IgD-negative memory B cell (primary cell): ENCODE results near the gene SLC6A20. TPM values are rescaled to one million over a fixed set of nuclear protein-coding genes. Genes with fewer than 3 reads are reported as not detected.
A peak's percentile ranks its signal among the peaks of the same experiment; 100 is the strongest.

Experiments used
- H3K27ac Mint-ChIP-seq, 3 donors: one replicate each; pipeline ENCODE4 v1.8.0; 2020 to 2022; ENCODE audit warnings: mild to moderate bottlenecking in 3 of 3, mixed read lengths in 3 of 3, moderate library complexity in 1 of 3
- H3K27me3 Mint-ChIP-seq: one replicate; pipeline ENCODE4 v1.8.0; 2021; ENCODE audit warnings: mixed read lengths
- H3K36me3 Mint-ChIP-seq: one replicate; pipeline ENCODE4 v1.8.0; 2020; ENCODE audit warnings: mild to moderate bottlenecking, mixed read lengths
- H3K4me1 Mint-ChIP-seq, 3 donors: one replicate each; pipeline ENCODE4 v1.8.0; 2020 to 2022; ENCODE audit warnings: mixed read lengths in 3 of 3, mild to moderate bottlenecking in 1 of 3
- H3K4me3 Mint-ChIP-seq, 4 donors: one replicate each; pipeline ENCODE4 v1.8.0; 2020 to 2022; ENCODE audit warnings: mild to moderate bottlenecking in 4 of 4, mixed read lengths in 4 of 4, moderate library complexity in 3 of 4
- H3K9me3 Mint-ChIP-seq, 3 donors: one replicate each; pipeline ENCODE4 v1.8.0; 2020 to 2021; ENCODE audit warnings: mixed read lengths in 3 of 3, mild to moderate bottlenecking in 1 of 3
- polyA plus RNA-seq: library from polyadenylated mRNA; unstranded; fragments of 300-500 nt; fragmentation: Illumina TruSeq; gene quantifications from one replicate; pipeline ENCODE4 v1.2.3, GENCODE V29; 2021

SLC6A20 gene
- 0.69 TPM for polyA plus RNA-seq

- peaks cover 10 to 21% (median 12%) of the 10 kb centered on the region in 3 donors for H3K4me1 Mint-ChIP-seq
- H3K36me3 Mint-ChIP-seq: no peaks in the 10 kb centered on the region
- peaks cover 0 to 1% (median 0%) of the 10 kb centered on the region in 3 donors for H3K9me3 Mint-ChIP-seq
- peaks cover 38% of the 10 kb centered on the region for H3K27me3 Mint-ChIP-seq
- H3K27ac Mint-ChIP-seq: no peak within 1 kb of the TSS
- peak within 1 kb of the TSS; percentile 49 to 81 (median 72) for H3K4me3 Mint-ChIP-seq
These were observed at the start of gene SLC6A20 for GRCh38 chr3:45795882-45796765. TSS of gene SLC6A20 (minus strand) at chr3:45796536. CDS start at chr3:45796419, 117 bp downstream.

- peaks cover 5% of the 10 kb centered on the region for H3K36me3 Mint-ChIP-seq
- H3K4me1 Mint-ChIP-seq: peaks cover 11 to 17% (median 15%) of the 10 kb centered on the region in 3 donors
- no peak overlapping the region for H3K27ac Mint-ChIP-seq
- no peaks in the 10 kb centered on the region for H3K9me3 Mint-ChIP-seq
- peaks cover 6% of the 10 kb centered on the region for H3K27me3 Mint-ChIP-seq
- no peak overlapping the region for H3K4me3 Mint-ChIP-seq
These were observed 48.3 kb upstream of the SLC6A20 start for GRCh38 chr3:45844616-45845015.

- H3K4me1 Mint-ChIP-seq: peaks cover 14 to 17% (median 15%) of the 10 kb centered on the region in 3 donors
- H3K9me3 Mint-ChIP-seq: no peaks in the 10 kb centered on the region
- no peaks in the 10 kb centered on the region for H3K27me3 Mint-ChIP-seq
- H3K27ac Mint-ChIP-seq: peak overlapping the region in 2 of 3 donors; percentile 87 to 96
- peak overlapping the region in 3 of 4 donors; percentile 96 to 97 (median 96) for H3K4me3 Mint-ChIP-seq
- H3K36me3 Mint-ChIP-seq: peaks cover 5% of the 10 kb centered on the region
These were observed 46.7 kb upstream of the SLC6A20 start for GRCh38 chr3:45842851-45843625.

GRCh38 chr3:45841757-45842491 is 45.6 kb upstream of the SLC6A20 start, which contains the start of gene LZTFL1:
TSS of gene LZTFL1 (minus strand) at chr3:45842119. CDS start at chr3:45841991, 128 bp downstream.
- Mint-ChIP-seq H3K9me3 (no peaks in the 10 kb centered on the region), H3K27me3 (no peaks in the 10 kb centered on the region), H3K4me1 (peaks cover 14 to 17% (median 15%) of the 10 kb centered on the region in 3 donors), H3K36me3 (peaks cover 10% of the 10 kb centered on the region), H3K4me3 (peak within 1 kb of the TSS; percentile 96 to 98 (median 96)), H3K27ac (peak within 1 kb of the TSS; percentile 94 to 97 (median 96))

GRCh38 chr3:45841420-45841756 is 45.1 kb upstream of the SLC6A20 start:
- peak overlapping the region; percentile 94 to 97 (median 96) for H3K27ac Mint-ChIP-seq
- no peaks in the 10 kb centered on the region for H3K27me3 Mint-ChIP-seq
- peak overlapping the region; percentile 96 to 98 (median 96) for H3K4me3 Mint-ChIP-seq
- peaks cover 14 to 17% (median 15%) of the 10 kb centered on the region in 3 donors for H3K4me1 Mint-ChIP-seq
- no peaks in the 10 kb centered on the region for H3K9me3 Mint-ChIP-seq
- H3K36me3 Mint-ChIP-seq: peaks cover 8% of the 10 kb centered on the region

GRCh38 chr3:45838466-45838865 is 42.1 kb upstream of the SLC6A20 start:
- H3K27me3 Mint-ChIP-seq: no peaks in the 10 kb centered on the region
- peaks cover 6% of the 10 kb centered on the region for H3K36me3 Mint-ChIP-seq
- peak overlapping the region in 1 of 4 donors; percentile 18 for H3K4me3 Mint-ChIP-seq
- peak overlapping the region in 1 of 3 donors; percentile 9 for H3K27ac Mint-ChIP-seq
- peaks cover 12 to 17% (median 15%) of the 10 kb centered on the region in 3 donors for H3K4me1 Mint-ChIP-seq
- no peaks in the 10 kb centered on the region for H3K9me3 Mint-ChIP-seq

- no peak overlapping the region for H3K4me3 Mint-ChIP-seq
- H3K27me3 Mint-ChIP-seq: no peaks in the 10 kb centered on the region
- H3K4me1 Mint-ChIP-seq: no peaks in the 10 kb centered on the region
- no peak overlapping the region for H3K27ac Mint-ChIP-seq
- H3K9me3 Mint-ChIP-seq: no peaks in the 10 kb centered on the region
- H3K36me3 Mint-ChIP-seq: peaks cover 9% of the 10 kb centered on the region
These were observed 36.4 kb upstream of the SLC6A20 start for GRCh38 chr3:45832699-45833098.

- Mint-ChIP-seq H3K27me3 (no peaks in the 10 kb centered on the region), H3K4me1 (no peaks in the 10 kb centered on the region), H3K27ac (peak overlapping the region in 1 of 3 donors; percentile 31), H3K4me3 (no peak overlapping the region), H3K36me3 (peaks cover 5% of the 10 kb centered on the region), H3K9me3 (no peaks in the 10 kb centered on the region)
These were observed 33.8 kb upstream of the SLC6A20 start for GRCh38 chr3:45830121-45830520.

GRCh38 chr3:45826908-45827307 is 30.6 kb upstream of the SLC6A20 start:
- H3K27ac Mint-ChIP-seq: no peak overlapping the region
- H3K4me3 Mint-ChIP-seq: no peak overlapping the region
- no peaks in the 10 kb centered on the region for H3K4me1 Mint-ChIP-seq
- H3K27me3 Mint-ChIP-seq: no peaks in the 10 kb centered on the region
- H3K9me3 Mint-ChIP-seq: no peaks in the 10 kb centered on the region
- peaks cover 8% of the 10 kb centered on the region for H3K36me3 Mint-ChIP-seq

- H3K36me3 Mint-ChIP-seq: peaks cover 8% of the 10 kb centered on the region
- no peaks in the 10 kb centered on the region for H3K9me3 Mint-ChIP-seq
- H3K27ac Mint-ChIP-seq: peak overlapping the region in 1 of 3 donors; percentile 16
- H3K4me3 Mint-ChIP-seq: no peak overlapping the region
- H3K4me1 Mint-ChIP-seq: no peaks in the 10 kb centered on the region
- no peaks in the 10 kb centered on the region for H3K27me3 Mint-ChIP-seq
These were observed 30.0 kb upstream of the SLC6A20 start for GRCh38 chr3:45826321-45826720.

- Mint-ChIP-seq H3K27ac (peak overlapping the region in 1 of 3 donors; percentile 36), H3K27me3 (no peaks in the 10 kb centered on the region), H3K4me1 (no peaks in the 10 kb centered on the region), H3K9me3 (peaks cover 0 to 4% (median 3%) of the 10 kb centered on the region in 3 donors), H3K4me3 (no peak overlapping the region), H3K36me3 (peaks cover 7% of the 10 kb centered on the region)
These were observed 24.8 kb upstream of the SLC6A20 start for GRCh38 chr3:45821127-45821526.

GRCh38 chr3:45819543-45819942 is 23.2 kb upstream of the SLC6A20 start:
- Mint-ChIP-seq H3K27me3 (no peaks in the 10 kb centered on the region), H3K36me3 (peaks cover 9% of the 10 kb centered on the region), H3K27ac (no peak overlapping the region), H3K9me3 (peaks cover 0 to 4% (median 3%) of the 10 kb centered on the region in 3 donors), H3K4me3 (no peak overlapping the region), H3K4me1 (peaks cover 0 to 2% (median under 1%) of the 10 kb centered on the region in 3 donors)

- Mint-ChIP-seq H3K36me3 (peaks cover 7% of the 10 kb centered on the region), H3K4me1 (peaks cover 0 to 5% (median 2%) of the 10 kb centered on the region in 3 donors), H3K9me3 (peaks cover 0 to 4% (median 3%) of the 10 kb centered on the region in 3 donors), H3K27ac (no peak overlapping the region), H3K4me3 (no peak overlapping the region), H3K27me3 (no peaks in the 10 kb centered on the region)
These were observed 21.6 kb upstream of the SLC6A20 start for GRCh38 chr3:45817831-45818522.

GRCh38 chr3:45816544-45816943 is 20.2 kb upstream of the SLC6A20 start:
- peaks cover 0 to 5% (median 2%) of the 10 kb centered on the region in 3 donors for H3K4me1 Mint-ChIP-seq
- peaks cover 7% of the 10 kb centered on the region for H3K36me3 Mint-ChIP-seq
- H3K27me3 Mint-ChIP-seq: no peaks in the 10 kb centered on the region
- H3K4me3 Mint-ChIP-seq: no peak overlapping the region
- no peak overlapping the region for H3K27ac Mint-ChIP-seq
- peaks cover 0 to 4% (median 3%) of the 10 kb centered on the region in 3 donors for H3K9me3 Mint-ChIP-seq
